ENCODE results near the gene KIF7. TPM values are rescaled to one million over a fixed set of nuclear protein-coding genes. Genes with fewer than 3 reads are reported as not detected.
"Not testable (repeated sequence)": the region's sequence is repeated elsewhere in the genome, so short reads cannot be mapped to it uniquely, and the experiment has no call there.

KIF7 gene
- polyA plus RNA-seq, 1 of the 3 experiments (the other 2 are of a cell fraction), result 12.0 TPM

DNA sequence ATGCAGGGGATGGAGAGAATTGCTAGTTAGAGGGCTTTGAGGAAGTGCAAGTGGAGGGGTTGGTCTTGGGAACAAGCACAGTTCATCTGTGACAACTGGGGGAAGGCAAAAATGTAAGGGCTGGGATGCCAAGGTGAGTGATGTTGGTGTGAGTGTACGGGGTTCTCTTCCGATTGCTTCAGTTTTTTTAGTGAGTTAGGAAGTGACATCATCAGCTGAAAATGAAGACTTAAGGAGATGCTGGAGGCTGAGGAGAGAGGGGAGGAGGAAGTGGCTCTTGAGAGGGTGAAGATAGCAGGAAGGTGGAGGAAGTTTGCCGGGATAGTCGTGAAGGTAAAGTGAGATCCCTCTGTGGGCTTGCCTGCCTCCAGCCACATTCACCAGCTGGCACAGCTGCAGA lies 67.3 kb downstream of the KIF7 start:
- Histone ChIP-seq H3K36me3 (replicated peaks in 1 of 2; ENCODE audit: control insufficient read depth in 1 of 2, insufficient read depth in 2 of 2, low read length in 1 of 2) (peaks cover 29% of the 10 kb centered on the region in 2 experiments), H3K9me3 (no peaks in the 10 kb centered on the region), H3K4me2 (peak overlapping the region; percentile 56), H3K4me1 (ENCODE audit: control insufficient read depth in 1 of 2, insufficient read depth in 2 of 2, low read depth in 1 of 2, low read length in 1 of 2) (peaks cover 0 to 18% of the 10 kb centered on the region in 2 experiments; a peak in 2 of 4 replicates), H3K9ac (0 out of 2 replicates have a peak overlapping the region, but pooled peaks have one; percentile 27), H3K9me2 (no peaks in the 10 kb centered on the region), H4K20me1 (ENCODE audit: insufficient read depth) (no peaks in the 10 kb centered on the region), H2AFZ (ENCODE audit: low read depth) (peak overlapping the region; percentile 78; the same call in 1 of the 2 replicates), H3K27me3 (ENCODE audit: insufficient read depth) (no peaks in the 10 kb centered on the region), H3K27ac (ENCODE audit: low read depth in 2 of 2, low read length in 1 of 2) (peak overlapping the region in 1 of 2 experiments; percentile 14; a peak in 1 of 4 replicates), H3K4me3 (ENCODE audit: low read depth in 2 of 2, low read length in 1 of 2) (no peak overlapping the region), H3F3A (replicated peaks; ENCODE audit: insufficient read depth) (peaks cover 4% of the 10 kb centered on the region), H3K79me2 (ENCODE audit: insufficient read depth) (peaks cover 42% of the 10 kb centered on the region)
- POLR2A ChIA-PET, result no interaction called here
- WGBS (ENCODE audit: low lambda C conversion rate), result 52% methylated on average over 4 of the region's 4 CpGs
- CTCF ChIA-PET, result interaction anchor here (1.2 kb wide), 1 partner anchor 59 kb away, joined by 4 read pairs; no protein-coding TSS in a partner anchor
- no peak for DNase-seq
- 0 out of 2 replicates have a peak, but pooled peaks have one; percentile 7 for TF ChIP-seq ELF1 (IDR thresholded peaks at IDR 0.05)
- TF ChIP-seq RFX5 (IDR thresholded peaks at IDR 0.05; ENCODE audit: low read length), result no peak
- TF ChIP-seq FOSL2 (IDR thresholded peaks at IDR 0.05; ENCODE audit: borderline replicate concordance, low read depth), result peak; percentile 26; the same call in 1 of the 2 replicates

DNA sequence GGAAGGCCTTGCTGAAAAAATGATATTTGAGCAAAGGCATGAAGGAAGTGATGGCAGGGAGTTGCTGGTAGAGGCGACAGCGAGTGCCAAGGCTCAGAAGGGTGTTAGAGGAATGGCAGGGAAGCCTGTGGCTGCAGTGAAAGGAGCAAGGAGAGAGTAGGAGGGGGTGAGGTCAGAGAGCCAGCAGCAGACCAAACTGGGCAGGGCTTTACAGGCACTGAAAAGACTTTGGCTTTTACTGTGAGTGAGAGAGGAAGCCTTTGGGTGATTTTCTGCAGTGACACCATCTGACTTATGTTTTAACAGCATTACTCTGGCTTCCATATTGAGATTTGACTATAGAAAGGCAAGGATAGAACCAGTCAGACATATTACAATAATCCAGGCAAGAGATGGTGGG lies 68.6 kb downstream of the KIF7 start:
- no peak for DNase-seq
- TF ChIP-seq, protein P1, sequence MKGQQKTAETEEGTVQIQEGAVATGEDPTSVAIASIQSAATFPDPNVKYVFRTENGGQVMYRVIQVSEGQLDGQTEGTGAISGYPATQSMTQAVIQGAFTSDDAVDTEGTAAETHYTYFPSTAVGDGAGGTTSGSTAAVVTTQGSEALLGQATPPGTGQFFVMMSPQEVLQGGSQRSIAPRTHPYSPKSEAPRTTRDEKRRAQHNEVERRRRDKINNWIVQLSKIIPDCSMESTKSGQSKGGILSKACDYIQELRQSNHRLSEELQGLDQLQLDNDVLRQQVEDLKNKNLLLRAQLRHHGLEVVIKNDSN (IDR thresholded peaks at IDR 0.05; ENCODE audit: borderline replicate concordance, low read depth), result no peak
- TF ChIP-seq NFIC (IDR thresholded peaks at IDR 0.05; ENCODE audit: borderline replicate concordance), result no peak
- TF ChIP-seq, protein P2, sequence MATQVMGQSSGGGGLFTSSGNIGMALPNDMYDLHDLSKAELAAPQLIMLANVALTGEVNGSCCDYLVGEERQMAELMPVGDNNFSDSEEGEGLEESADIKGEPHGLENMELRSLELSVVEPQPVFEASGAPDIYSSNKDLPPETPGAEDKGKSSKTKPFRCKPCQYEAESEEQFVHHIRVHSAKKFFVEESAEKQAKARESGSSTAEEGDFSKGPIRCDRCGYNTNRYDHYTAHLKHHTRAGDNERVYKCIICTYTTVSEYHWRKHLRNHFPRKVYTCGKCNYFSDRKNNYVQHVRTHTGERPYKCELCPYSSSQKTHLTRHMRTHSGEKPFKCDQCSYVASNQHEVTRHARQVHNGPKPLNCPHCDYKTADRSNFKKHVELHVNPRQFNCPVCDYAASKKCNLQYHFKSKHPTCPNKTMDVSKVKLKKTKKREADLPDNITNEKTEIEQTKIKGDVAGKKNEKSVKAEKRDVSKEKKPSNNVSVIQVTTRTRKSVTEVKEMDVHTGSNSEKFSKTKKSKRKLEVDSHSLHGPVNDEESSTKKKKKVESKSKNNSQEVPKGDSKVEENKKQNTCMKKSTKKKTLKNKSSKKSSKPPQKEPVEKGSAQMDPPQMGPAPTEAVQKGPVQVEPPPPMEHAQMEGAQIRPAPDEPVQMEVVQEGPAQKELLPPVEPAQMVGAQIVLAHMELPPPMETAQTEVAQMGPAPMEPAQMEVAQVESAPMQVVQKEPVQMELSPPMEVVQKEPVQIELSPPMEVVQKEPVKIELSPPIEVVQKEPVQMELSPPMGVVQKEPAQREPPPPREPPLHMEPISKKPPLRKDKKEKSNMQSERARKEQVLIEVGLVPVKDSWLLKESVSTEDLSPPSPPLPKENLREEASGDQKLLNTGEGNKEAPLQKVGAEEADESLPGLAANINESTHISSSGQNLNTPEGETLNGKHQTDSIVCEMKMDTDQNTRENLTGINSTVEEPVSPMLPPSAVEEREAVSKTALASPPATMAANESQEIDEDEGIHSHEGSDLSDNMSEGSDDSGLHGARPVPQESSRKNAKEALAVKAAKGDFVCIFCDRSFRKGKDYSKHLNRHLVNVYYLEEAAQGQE (IDR thresholded peaks at IDR 0.05; ENCODE audit: low read depth, low read length), result no peak
- TF ChIP-seq, protein P3, sequence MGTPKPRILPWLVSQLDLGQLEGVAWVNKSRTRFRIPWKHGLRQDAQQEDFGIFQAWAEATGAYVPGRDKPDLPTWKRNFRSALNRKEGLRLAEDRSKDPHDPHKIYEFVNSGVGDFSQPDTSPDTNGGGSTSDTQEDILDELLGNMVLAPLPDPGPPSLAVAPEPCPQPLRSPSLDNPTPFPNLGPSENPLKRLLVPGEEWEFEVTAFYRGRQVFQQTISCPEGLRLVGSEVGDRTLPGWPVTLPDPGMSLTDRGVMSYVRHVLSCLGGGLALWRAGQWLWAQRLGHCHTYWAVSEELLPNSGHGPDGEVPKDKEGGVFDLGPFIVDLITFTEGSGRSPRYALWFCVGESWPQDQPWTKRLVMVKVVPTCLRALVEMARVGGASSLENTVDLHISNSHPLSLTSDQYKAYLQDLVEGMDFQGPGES (IDR thresholded peaks at IDR 0.05; ENCODE audit: low read depth, low read length), result no peak
- Histone ChIP-seq H4K20me1 (ENCODE audit: insufficient read depth) (no peaks in the 10 kb centered on the region), H3K9me2 (no peaks in the 10 kb centered on the region), H3F3A (replicated peaks; ENCODE audit: insufficient read depth) (peaks cover under 1% of the 10 kb centered on the region), H3K27ac (ENCODE audit: low read depth in 2 of 2, low read length in 1 of 2) (no peak overlapping the region), H3K9ac (no peak overlapping the region), H3K4me1 (ENCODE audit: control insufficient read depth in 1 of 2, insufficient read depth in 2 of 2, low read depth in 1 of 2, low read length in 1 of 2) (peaks cover 2 to 18% of the 10 kb centered on the region in 2 experiments; a peak in 2 of 4 replicates), H3K27me3 (ENCODE audit: insufficient read depth) (no peaks in the 10 kb centered on the region), H3K9me3 (no peaks in the 10 kb centered on the region), H3K79me2 (ENCODE audit: insufficient read depth) (peaks cover 52% of the 10 kb centered on the region), H2AFZ (ENCODE audit: low read depth) (no peak overlapping the region), H3K36me3 (replicated peaks in 1 of 2; ENCODE audit: control insufficient read depth in 1 of 2, insufficient read depth in 2 of 2, low read length in 1 of 2) (peaks cover 23 to 26% of the 10 kb centered on the region in 2 experiments), H3K4me2 (no peak overlapping the region), H3K4me3 (ENCODE audit: low read depth in 2 of 2, low read length in 1 of 2) (no peak overlapping the region)
- ChIA-PET CTCF (interaction anchor here (1.0 to 1.5 kb wide), 2 partner anchors 14 to 228 kb away, joined by 3 read pairs; no protein-coding TSS in a partner anchor), POLR2A (no interaction called here)
- WGBS (ENCODE audit: low lambda C conversion rate), result 98% methylated on average over 2 of the region's 2 CpGs

DNA sequence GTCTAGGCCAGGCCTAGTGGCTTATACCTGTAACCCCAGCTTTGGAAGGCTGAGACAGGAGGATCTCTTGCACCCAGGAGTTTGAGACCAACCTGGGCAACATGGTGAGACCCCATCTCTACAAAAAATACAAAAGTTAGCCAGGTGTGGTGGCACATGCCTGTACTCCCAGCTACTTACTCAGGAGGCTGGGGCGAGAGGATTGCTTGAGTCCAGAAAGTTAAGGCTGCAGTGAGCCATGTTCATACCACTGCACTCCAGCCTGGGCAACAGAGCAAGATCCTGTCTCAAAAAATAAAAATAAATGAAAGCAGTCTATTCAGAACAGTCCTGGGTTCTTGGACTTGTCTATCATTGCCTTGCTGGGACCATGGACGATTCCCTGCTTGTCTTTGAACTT lies 74.5 kb downstream of the KIF7 start:
- H3K27ac ChIP-seq (ENCODE audit: low read depth in 2 of 2, low read length in 1 of 2); CTCF ChIA-PET: not testable (repeated sequence)
- WGBS (ENCODE audit: low lambda C conversion rate), result 95% methylated on average over 2 of the region's 2 CpGs

More for the DNA sequence above, 74.5 kb downstream of the KIF7 start:
- H3K4me3 ChIP-seq (ENCODE audit: low read depth in 2 of 2, low read length in 1 of 2); H2AFZ ChIP-seq (ENCODE audit: low read depth); H3F3A ChIP-seq (replicated peaks; ENCODE audit: insufficient read depth); H3K9ac ChIP-seq; H3K9me2 ChIP-seq; H4K20me1 ChIP-seq (ENCODE audit: insufficient read depth); H3K9me3 ChIP-seq; DNase-seq; H3K27me3 ChIP-seq (ENCODE audit: insufficient read depth); H3K4me2 ChIP-seq; POLR2A ChIA-PET: not testable (repeated sequence)
- H3K79me2 ChIP-seq (ENCODE audit: insufficient read depth), result peaks cover 80% of the 10 kb centered on the region
- peaks cover 12 to 13% of the 10 kb centered on the region in 2 experiments for H3K36me3 ChIP-seq (replicated peaks in 1 of 2; ENCODE audit: control insufficient read depth in 1 of 2, insufficient read depth in 2 of 2, low read length in 1 of 2)
- peaks cover 0 to 13% of the 10 kb centered on the region in 2 experiments; a peak in 2 of 4 replicates for H3K4me1 ChIP-seq (ENCODE audit: control insufficient read depth in 1 of 2, insufficient read depth in 2 of 2, low read depth in 1 of 2, low read length in 1 of 2)

All from SK-N-SH (cell line).